GM18511 (cell line): ENCODE results near the gene AACS.
"Not testable (repeated sequence)": the region's sequence is repeated elsewhere in the genome, so short reads cannot be mapped to it uniquely, and the experiment has no call there.

Source experiments
- ATAC-seq: cut with Tn5 transposase; IDR thresholded peaks from one replicate; pipeline ENCODE4 v1.9.1; 2021; ENCODE audit warnings: mild to moderate bottlenecking, moderate library complexity; ENCODE audit not compliant: unreplicated experiment

The AACS gene

GRCh38 chr12:125056306-125056705 is 8.9 kb upstream of the AACS start:
- no peak for ATAC-seq

GRCh38 chr12:125057708-125058107 is 7.5 kb upstream of the AACS start:
- ATAC-seq = no peak

- no peak for ATAC-seq
Measured at GRCh38 chr12:125061229-125061628, 4.0 kb upstream of the AACS start.

- not testable (repeated sequence) for ATAC-seq
Measured at GRCh38 chr12:125063522-125063921, 1.7 kb upstream of the AACS start.

GRCh38 chr12:125064492-125064891 is 743 bp upstream of the AACS start:
- no peak for ATAC-seq

- no peak for ATAC-seq
Measured at GRCh38 chr12:125065919-125066570, 810 bp downstream of the AACS start.

- ATAC-seq = no peak
Measured at GRCh38 chr12:125068391-125068790, 3.2 kb downstream of the AACS start.

- ATAC-seq = no peak
Measured at GRCh38 chr12:125069616-125070015, 4.4 kb downstream of the AACS start.

- no peak for ATAC-seq
Measured at GRCh38 chr12:125070112-125070511, 4.9 kb downstream of the AACS start.

GRCh38 chr12:125070661-125071390 is 5.6 kb downstream of the AACS start:
- no peak for ATAC-seq

GRCh38 chr12:125071456-125071855 is 6.2 kb downstream of the AACS start:
- ATAC-seq = no peak

- ATAC-seq = no peak
Measured at GRCh38 chr12:125072496-125072895, 7.3 kb downstream of the AACS start.

GRCh38 chr12:125074294-125074693 is 9.1 kb downstream of the AACS start:
- not testable (repeated sequence) for ATAC-seq

- no peak for ATAC-seq
Measured at GRCh38 chr12:125076103-125076502, 10.9 kb downstream of the AACS start.

GRCh38 chr12:125079084-125079483 is 13.8 kb downstream of the AACS start:
- ATAC-seq = no peak

GRCh38 chr12:125079648-125080645 is 14.7 kb downstream of the AACS start:
- no peak for ATAC-seq

- ATAC-seq = no peak
Measured at GRCh38 chr12:125081427-125081826, 16.2 kb downstream of the AACS start.

- no peak for ATAC-seq
Measured at GRCh38 chr12:125083072-125083471, 17.8 kb downstream of the AACS start.

GRCh38 chr12:125088199-125088598 is 23.0 kb downstream of the AACS start:
- not testable (repeated sequence) for ATAC-seq

GRCh38 chr12:125089083-125089482 is 23.8 kb downstream of the AACS start:
- no peak for ATAC-seq

GRCh38 chr12:125089626-125090025 is 24.4 kb downstream of the AACS start:
- no peak for ATAC-seq
